HEK293T (cell line): Measurements from ENCODE around the gene IQGAP3.

Experiments
- CTCF ChIA-PET: fragments of 350-600 bp; formaldehyde crosslinking; extraction: SDS; loops from one replicate; lab custom pipeline; 2021; ENCODE audit warnings: antibody characterized with exemption, inconsistent platforms; lab: Yijun Ruan, JAX
- POLR2A ChIA-PET: fragments of 350-600 bp; formaldehyde crosslinking; extraction: SDS; loops from one replicate; lab custom pipeline; 2020; ENCODE audit warnings: antibody characterized with exemption, inconsistent platforms; lab: Yijun Ruan, JAX
- DNase-seq: peaks from one replicate; pipeline ENCODE4 v3.0.0; 2012; ENCODE audit warnings: mixed read lengths; ENCODE audit errors: extremely low spot score
- ARNT ChIP-seq: fragments of 450-650 bp; IDR thresholded peaks from 2 replicates; pipeline ENCODE4 v1.6.1; 2017; ENCODE audit warnings: mild to moderate bottlenecking
- BHLHE40 ChIP-seq: fragments of 450-650 bp; IDR thresholded peaks from 2 replicates; pipeline ENCODE4 v1.6.1; 2016; ENCODE audit warnings: mild to moderate bottlenecking, moderate library complexity, borderline replicate concordance
- CTBP1 ChIP-seq: fragments of 450-650 bp; IDR thresholded peaks from 2 replicates; pipeline ENCODE4 v1.6.1; 2016; ENCODE audit warnings: borderline replicate concordance
- ELF4 ChIP-seq: fragments of 450-650 bp; IDR thresholded peaks from 2 replicates; pipeline ENCODE4 v1.6.1; 2017; ENCODE audit warnings: antibody characterized with exemption
- FOXA1 ChIP-seq: fragments of 450-650 bp; IDR thresholded peaks from 2 replicates; pipeline ENCODE4 v1.6.1; 2016; ENCODE audit warnings: mild to moderate bottlenecking
- FOXK2 ChIP-seq: fragments of 450-650 bp; IDR thresholded peaks from 2 replicates; pipeline ENCODE4 v1.6.1; 2016; ENCODE audit warnings: mild to moderate bottlenecking
- FOXM1 ChIP-seq: fragments of 450-650 bp; IDR thresholded peaks from 2 replicates; pipeline ENCODE4 v1.6.1; 2017; ENCODE audit warnings: mild to moderate bottlenecking, borderline replicate concordance
- HDGF ChIP-seq: fragments of 450-650 bp; IDR thresholded peaks from 2 replicates; pipeline ENCODE4 v1.6.1; 2017; ENCODE audit warnings: antibody characterized with exemption, borderline replicate concordance
- L3MBTL2 ChIP-seq: fragments of 450-650 bp; conservative IDR thresholded peaks from 2 replicates; pipeline ENCODE4 v1.6.1; 2016; ENCODE audit warnings: mild to moderate bottlenecking
- LEF1 ChIP-seq: fragments of 450-650 bp; IDR thresholded peaks from 2 replicates; pipeline ENCODE4 v1.6.1; 2017; ENCODE audit warnings: mild to moderate bottlenecking, borderline replicate concordance
- NFRKB ChIP-seq: fragments of 450-650 bp; IDR thresholded peaks from 2 replicates; pipeline ENCODE4 v1.6.1; 2016; ENCODE audit warnings: mild to moderate bottlenecking, moderate library complexity
- PKNOX1 ChIP-seq: fragments of 450-650 bp; IDR thresholded peaks from 2 replicates; pipeline ENCODE4 v1.6.1; 2016
- SP1 ChIP-seq: fragments of 450-650 bp; IDR thresholded peaks from 2 replicates; pipeline ENCODE4 v1.6.1; 2017
- SUZ12 ChIP-seq: fragments of 450-650 bp; IDR thresholded peaks from 2 replicates; pipeline ENCODE4 v1.6.1; 2016; ENCODE audit warnings: mild to moderate bottlenecking
- TARDBP ChIP-seq: fragments of 450-650 bp; IDR thresholded peaks from 2 replicates; pipeline ENCODE4 v1.6.1; 2016
- ZNF384 ChIP-seq: fragments of 450-650 bp; IDR thresholded peaks from 2 replicates; pipeline ENCODE4 v1.6.1; 2016

IQGAP3 gene

DNA sequence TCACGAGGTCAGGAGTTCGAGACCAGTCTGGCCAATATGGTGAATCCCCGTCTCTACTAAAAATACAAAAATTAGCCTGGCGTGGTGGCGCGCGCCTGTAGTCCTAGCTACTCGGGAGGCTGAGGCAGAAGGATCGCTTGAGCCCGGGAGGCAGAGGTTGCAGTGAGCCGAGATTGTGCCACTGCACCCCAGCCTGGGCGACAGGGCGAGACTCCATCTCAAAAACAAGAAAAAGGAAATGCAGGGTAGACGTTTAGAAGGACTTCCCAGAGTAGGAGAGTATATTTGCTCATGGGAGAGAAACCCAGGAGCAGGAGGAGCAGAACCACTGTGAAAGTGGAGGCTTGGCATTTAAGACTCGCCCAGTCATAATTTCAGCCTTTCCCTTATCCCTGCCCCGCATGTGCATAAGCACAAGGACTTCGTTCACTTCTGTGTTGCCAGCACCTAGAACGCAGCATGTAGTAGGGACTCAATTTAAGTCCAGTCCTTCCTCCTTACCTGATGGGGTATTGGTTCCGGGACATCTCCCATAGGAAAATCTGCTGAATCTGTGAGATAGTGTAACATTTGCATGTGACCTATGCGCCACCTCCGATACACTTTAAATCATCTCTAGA, 66.6 kb downstream of the IQGAP3 start:
- DNase-seq, result no peak
- CTCF ChIA-PET, result interaction anchor here (1.4 kb wide), 1 partner anchor 17 kb away, joined by 4 read pairs; no protein-coding TSS in a partner anchor
- POLR2A ChIA-PET, result interaction anchor here (1.0 to 6.1 kb wide), 3 partner anchors 15 to 48 kb away, joined by 4 to 64 read pairs (median 9); no protein-coding TSS in a partner anchor
- no peak for TF ChIP-seq FOXM1

GRCh38 chr1:156504821-156505678, 67.3 kb downstream of the IQGAP3 start:
- POLR2A ChIA-PET, result interaction anchor here (0.9 to 6.1 kb wide), 8 partner anchors 9 to 86 kb away, joined by 3 to 64 read pairs (median 4); partner anchors contain the start of gene NAXE
- CTCF ChIA-PET, result interaction anchor here (1.3 to 1.4 kb wide), 2 partner anchors 98 to 119 kb away, joined by 3 to 4 read pairs; no protein-coding TSS in a partner anchor
- DNase-seq, result peak; percentile 96
- TF ChIP-seq PKNOX1 (peak; percentile 56; the same call in 1 of the 2 replicates), FOXA1 (no peak), TARDBP (no peak; the same call in 1 of the 2 replicates), L3MBTL2 (peak; percentile 100), FOXM1 (peak; percentile 94), CTBP1 (peak; percentile 67), ZNF384 (no peak), FOXK2 (no peak)

- TF ChIP-seq ZNF384 (no peak), L3MBTL2 (no peak), FOXA1 (no peak), SUZ12 (no peak), SP1 (no peak), FOXM1 (no peak), CTBP1 (no peak), LEF1 (no peak), PKNOX1 (no peak), NFRKB (no peak), BHLHE40 (no peak), HDGF (no peak), ELF4 (no peak), FOXK2 (no peak), ARNT (no peak), TARDBP (no peak)
- ChIA-PET POLR2A (interaction anchor here (0.9 to 6.1 kb wide), 7 partner anchors 9 to 87 kb away, joined by 3 to 64 read pairs (median 4); partner anchors contain the start of gene NAXE), CTCF (interaction anchor here (1.3 to 1.4 kb wide), 2 partner anchors 98 to 120 kb away, joined by 3 to 4 read pairs; no protein-coding TSS in a partner anchor)
- DNase-seq, result no peak
Observed at GRCh38 chr1:156504438-156504813, 67.9 kb downstream of the IQGAP3 start.

DNA sequence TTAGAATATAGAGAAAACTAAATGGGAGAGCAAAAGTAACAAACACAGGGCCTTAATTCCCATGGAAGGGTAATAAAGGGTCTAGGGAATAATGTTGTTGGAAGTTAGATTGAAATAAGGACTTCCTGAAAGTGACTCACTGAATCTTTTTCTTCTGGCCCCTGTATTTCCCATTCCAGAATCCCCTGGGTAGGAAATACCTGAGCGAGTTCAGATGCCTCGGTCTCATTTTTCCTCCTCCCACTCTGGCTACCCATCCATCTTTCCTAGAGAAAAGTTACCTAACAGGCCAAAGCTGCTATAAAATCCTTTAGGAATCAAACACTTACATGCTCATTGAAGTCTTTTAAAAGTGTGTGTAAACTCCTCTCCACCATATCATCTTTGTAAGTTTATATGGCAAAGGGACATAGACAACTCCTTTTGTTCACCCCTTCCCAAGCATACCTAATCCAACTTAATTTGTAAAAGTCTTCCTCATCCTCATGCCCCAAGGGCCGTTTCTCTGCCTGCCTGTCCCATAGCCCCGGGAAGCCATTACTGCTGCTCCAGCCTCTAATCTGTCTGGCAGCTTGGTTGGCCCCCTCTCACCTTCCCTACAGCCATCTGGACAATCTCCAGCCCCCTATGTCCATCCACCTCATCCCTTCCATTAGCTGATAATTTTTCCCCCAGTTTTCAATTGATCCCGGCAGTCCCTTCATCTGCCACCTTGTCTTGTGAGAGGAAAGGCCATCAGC, 68.5 kb downstream of the IQGAP3 start:
- no peak for TF ChIP-seq ELF4
- no peak for TF ChIP-seq FOXM1
- TF ChIP-seq NFRKB, result no peak
- TF ChIP-seq SUZ12, result no peak
- TF ChIP-seq FOXK2, result no peak
- no peak for TF ChIP-seq LEF1
- no peak for TF ChIP-seq L3MBTL2
- no peak for TF ChIP-seq SP1
- no peak for TF ChIP-seq HDGF
- TF ChIP-seq BHLHE40, result no peak
- TF ChIP-seq ZNF384, result no peak
- no peak for DNase-seq
- POLR2A ChIA-PET, result interaction anchor here (0.9 to 6.8 kb wide), 8 partner anchors 8 to 311 kb away, joined by 3 to 64 read pairs (median 4); no protein-coding TSS in a partner anchor
- CTCF ChIA-PET, result interaction anchor here (0.8 to 2.0 kb wide), 5 partner anchors 14 to 437 kb away, joined by 3 to 9 read pairs (median 4); no protein-coding TSS in a partner anchor

GRCh38 chr1:156502894-156503697, 69.3 kb downstream of the IQGAP3 start:
- DNase-seq, result no peak
- POLR2A ChIA-PET, result interaction anchor here (0.8 to 6.8 kb wide), 5 partner anchors 12 to 310 kb away, joined by 3 to 64 read pairs (median 3); partner anchors contain the start of gene GLMP

More at GRCh38 chr1:156502894-156503697, 69.3 kb downstream of the IQGAP3 start:
- CTCF ChIA-PET, result interaction anchor here (0.8 to 2.4 kb wide), 4 partner anchors 13 to 436 kb away, joined by 3 to 17 read pairs (median 8); no protein-coding TSS in a partner anchor
- TF ChIP-seq L3MBTL2 (peak; percentile 67), LEF1 (no peak)
